Tibial artery (tissue), 4 donors: ENCODE results near the gene CGREF1.

Experiments
- DNase-seq, 2 donors: peaks; one replicate each; pipeline ENCODE4 v3.0.0-alpha.2; 2019
- H3K27ac ChIP-seq, 2 donors: fragments of 200-600 bp; sonication (generic) in 1 of 2; 1 replicate in 1 of 2; 2 replicates in 1 of 2; pipeline ENCODE4 v1.5.1; 2018 to 2019; ENCODE audit warnings: mild to moderate bottlenecking in 1 of 2
- H3K27me3 ChIP-seq, 2 donors: fragments of 200-600 bp; sonication (generic) in 1 of 2; one replicate each; pipeline versions ENCODE4 v1.5.1 to v1.6.0; 2016 to 2019
- H3K36me3 ChIP-seq, 3 donors: fragments of 200-600 bp; sonication (generic) in 2 of 3; one replicate each; pipeline ENCODE4 v1.5.1; 2016 to 2019; ENCODE audit warnings: mild to moderate bottlenecking in 2 of 3
- H3K4me1 ChIP-seq, 4 donors: fragments of 200-600 bp; sonication (generic) in 2 of 4; 1 replicate in 3 of 4; 2 replicates in 1 of 4; pipeline ENCODE4 v1.5.1; 2016 to 2019
- H3K4me3 ChIP-seq, 2 donors: fragments of 200-600 bp; sonication (generic) in 1 of 2; 1 replicate in 1 of 2; 2 replicates in 1 of 2; pipeline ENCODE4 v1.5.1; 2018 to 2019; ENCODE audit warnings: mild to moderate bottlenecking in 2 of 2
- H3K9me3 ChIP-seq, 3 donors: fragments of 200-600 bp; sonication (generic) in 1 of 3; one replicate each; pipeline ENCODE4 v1.5.1; 2016 to 2019
- intact Hi-C: fragments of 100-400 bp; cut with DNase I; formaldehyde crosslinking; loops from one replicate; pipeline ENCODE4 v1.15.0; 2023; ENCODE audit warnings: low total_unique reads
- TF ChIP-seq, protein P1 (sequence below), 2 experiments: fragments of 200-600 bp in 1 of 2; fragments of 450-650 bp in 1 of 2; IDR thresholded peaks; one replicate each; pipeline ENCODE4 v1.5.1; 2017 to 2019; ENCODE audit warnings: antibody characterized with exemption in 2 of 2, mild to moderate bottlenecking in 1 of 2, moderate library complexity in 1 of 2

Gene CGREF1

DNA sequence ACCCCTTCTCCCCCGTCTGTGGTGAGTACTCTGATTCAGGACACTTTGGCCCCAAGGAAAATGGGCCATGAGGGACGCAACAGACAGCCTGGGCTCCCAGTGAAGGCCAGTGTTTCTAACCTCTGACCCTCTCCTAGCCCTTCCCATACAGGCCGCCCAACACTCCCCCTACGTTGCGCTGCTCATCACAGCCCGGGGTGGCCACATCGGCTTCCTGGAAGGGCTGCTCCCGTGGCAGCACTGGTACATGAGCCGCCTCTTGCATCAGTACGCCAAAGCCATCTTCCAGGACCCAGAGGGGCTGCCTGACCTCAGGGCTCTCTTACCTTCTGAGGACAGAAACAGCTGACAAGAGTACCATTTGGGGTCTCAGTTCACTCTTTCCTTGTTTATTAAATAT lies 11.5 kb upstream of the CGREF1 start:
- H3K4me1 ChIP-seq, result peaks cover 0 to 21% (median 19%) of the 10 kb centered on the region in 4 donors
- no peak overlapping the region for H3K27ac ChIP-seq
- no peaks in the 10 kb centered on the region for H3K9me3 ChIP-seq
- intact Hi-C loops, result loop anchor here (10.0 kb wide), 1 partner anchor 84 kb away; the partner anchor contains the start of genes ATRAID, CAD and SLC5A6
- DNase-seq, result no peak
- H3K36me3 ChIP-seq, result peaks cover 13 to 35% (median 29%) of the 10 kb centered on the region in 3 donors
- no peaks in the 10 kb centered on the region for H3K27me3 ChIP-seq
- no peak overlapping the region for H3K4me3 ChIP-seq
- TF ChIP-seq, protein P1, sequence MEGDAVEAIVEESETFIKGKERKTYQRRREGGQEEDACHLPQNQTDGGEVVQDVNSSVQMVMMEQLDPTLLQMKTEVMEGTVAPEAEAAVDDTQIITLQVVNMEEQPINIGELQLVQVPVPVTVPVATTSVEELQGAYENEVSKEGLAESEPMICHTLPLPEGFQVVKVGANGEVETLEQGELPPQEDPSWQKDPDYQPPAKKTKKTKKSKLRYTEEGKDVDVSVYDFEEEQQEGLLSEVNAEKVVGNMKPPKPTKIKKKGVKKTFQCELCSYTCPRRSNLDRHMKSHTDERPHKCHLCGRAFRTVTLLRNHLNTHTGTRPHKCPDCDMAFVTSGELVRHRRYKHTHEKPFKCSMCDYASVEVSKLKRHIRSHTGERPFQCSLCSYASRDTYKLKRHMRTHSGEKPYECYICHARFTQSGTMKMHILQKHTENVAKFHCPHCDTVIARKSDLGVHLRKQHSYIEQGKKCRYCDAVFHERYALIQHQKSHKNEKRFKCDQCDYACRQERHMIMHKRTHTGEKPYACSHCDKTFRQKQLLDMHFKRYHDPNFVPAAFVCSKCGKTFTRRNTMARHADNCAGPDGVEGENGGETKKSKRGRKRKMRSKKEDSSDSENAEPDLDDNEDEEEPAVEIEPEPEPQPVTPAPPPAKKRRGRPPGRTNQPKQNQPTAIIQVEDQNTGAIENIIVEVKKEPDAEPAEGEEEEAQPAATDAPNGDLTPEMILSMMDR (IDR thresholded peaks at IDR 0.05), result no peak

DNA sequence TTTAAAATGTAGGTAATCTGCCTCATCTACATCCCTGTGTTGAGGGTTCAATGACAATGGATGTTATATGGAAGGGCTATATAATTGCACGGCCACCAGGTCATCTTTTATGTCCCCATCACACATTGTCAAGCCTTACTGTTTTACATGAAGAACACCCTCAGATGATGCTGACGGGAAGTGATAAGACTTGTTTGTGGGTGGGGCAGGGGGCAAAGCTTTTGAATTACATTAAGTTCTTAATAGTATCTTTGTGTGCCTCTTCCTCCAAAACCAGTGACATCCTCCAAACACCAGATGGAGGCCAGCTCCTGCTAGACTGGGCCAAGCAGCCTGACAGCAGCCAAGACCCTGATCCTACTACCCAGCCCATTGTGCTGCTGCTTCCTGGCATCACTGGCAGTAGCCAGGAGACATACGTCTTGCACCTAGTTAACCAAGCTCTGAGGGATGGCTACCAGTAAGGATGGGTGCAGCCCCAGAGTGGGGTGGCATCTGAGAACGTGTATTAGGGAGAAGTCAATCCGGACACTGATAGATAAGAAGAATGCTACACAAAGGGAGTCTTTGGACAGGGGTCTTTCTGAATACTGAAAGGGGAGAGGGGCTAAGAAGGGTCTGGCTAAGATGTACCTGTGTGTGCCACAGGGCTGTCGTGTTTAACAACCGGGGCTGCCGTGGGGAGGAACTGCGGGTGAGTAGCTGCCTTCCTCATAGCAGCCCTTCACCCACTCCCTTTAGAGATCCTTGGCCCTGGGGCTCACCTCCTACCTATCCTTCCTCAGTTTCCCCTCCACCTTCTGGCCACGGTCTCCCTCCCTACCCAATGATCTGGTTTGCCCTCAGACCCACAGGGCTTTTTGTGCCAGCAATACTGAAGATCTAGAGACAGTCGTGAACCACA lies 10.0 kb upstream of the CGREF1 start:
- H3K36me3 ChIP-seq, result peaks cover 13 to 35% (median 29%) of the 10 kb centered on the region in 3 donors
- no peak overlapping the region for H3K27ac ChIP-seq
- intact Hi-C loops, result no loop called here
- H3K27me3 ChIP-seq, result no peaks in the 10 kb centered on the region
- TF ChIP-seq, protein P1 (IDR thresholded peaks at IDR 0.05), result no peak
- peaks cover 0 to 24% (median 17%) of the 10 kb centered on the region in 4 donors for H3K4me1 ChIP-seq
- no peak overlapping the region for H3K4me3 ChIP-seq
- no peak for DNase-seq
- no peaks in the 10 kb centered on the region for H3K9me3 ChIP-seq

DNA sequence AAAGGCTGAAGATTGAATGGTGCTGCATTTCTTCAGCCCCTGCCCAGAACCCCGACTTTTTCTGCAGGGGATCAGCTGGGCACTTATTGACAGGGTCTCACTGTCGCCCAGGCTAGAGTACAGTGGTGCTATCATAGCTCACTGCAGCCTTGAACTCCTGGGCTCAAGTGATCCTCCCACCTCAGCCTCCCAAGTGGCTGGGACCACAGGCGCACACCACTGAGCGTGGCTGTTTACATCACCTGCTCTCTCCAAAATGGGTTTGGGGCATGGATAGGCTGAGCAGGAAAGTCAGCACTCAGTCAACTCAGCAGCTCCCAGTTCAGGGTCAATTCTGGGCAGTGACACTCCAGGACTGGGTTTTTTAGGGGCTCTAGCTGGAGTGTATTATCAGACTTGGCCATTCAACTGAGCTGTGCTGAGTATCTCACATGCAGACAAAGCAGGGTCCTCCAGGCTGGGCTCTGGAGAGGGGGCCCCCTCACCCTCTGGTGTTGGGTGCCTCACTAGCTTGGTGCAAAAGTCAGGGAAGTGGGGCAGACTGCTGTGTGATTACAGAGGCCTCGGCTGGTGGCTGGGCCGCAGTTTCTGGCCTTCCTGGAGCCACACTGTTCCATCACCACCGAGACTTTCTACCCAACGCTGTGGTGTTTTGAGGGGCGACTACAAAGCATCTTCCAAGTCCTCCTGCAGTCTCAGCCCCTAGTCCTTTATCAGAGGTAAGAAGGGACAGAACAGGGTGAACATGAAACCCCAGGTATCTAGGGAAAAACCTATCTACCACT lies 9.1 kb upstream of the CGREF1 start:
- Histone ChIP-seq H3K9me3 (no peaks in the 10 kb centered on the region), H3K4me3 (no peak overlapping the region), H3K27ac (no peak overlapping the region), H3K4me1 (peaks cover 0 to 20% (median 12%) of the 10 kb centered on the region in 4 donors), H3K36me3 (peaks cover 13 to 35% (median 29%) of the 10 kb centered on the region in 3 donors), H3K27me3 (no peaks in the 10 kb centered on the region)
- TF ChIP-seq, protein P1 (IDR thresholded peaks at IDR 0.05), result no peak
- intact Hi-C loops, result no loop called here
- DNase-seq, result no peak

DNA sequence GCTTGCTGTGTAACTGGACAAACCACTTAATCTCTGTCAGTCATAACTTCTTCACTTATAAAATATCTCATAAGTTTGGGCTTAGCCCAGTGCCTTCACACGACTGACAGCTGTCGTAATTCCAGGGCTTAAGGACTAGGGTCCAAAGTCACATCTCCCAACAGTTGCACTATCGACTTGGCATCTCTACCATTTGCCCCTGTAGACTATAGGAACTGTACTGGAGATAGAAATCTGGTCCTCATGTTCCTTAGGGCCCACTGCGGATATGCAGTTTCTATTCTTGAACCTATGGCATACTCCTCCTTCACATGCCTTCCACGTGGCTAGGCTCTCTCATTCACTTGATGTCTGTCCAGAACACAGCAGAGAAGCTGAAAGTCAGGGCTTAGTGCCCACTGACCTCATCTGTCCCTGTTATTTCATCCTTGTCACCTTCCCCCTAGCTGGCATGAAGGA lies 7.4 kb upstream of the CGREF1 start:
- TF ChIP-seq, protein P1 (IDR thresholded peaks at IDR 0.05), result no peak
- no peak overlapping the region for H3K27ac ChIP-seq
- no peaks in the 10 kb centered on the region for H3K9me3 ChIP-seq
- H3K36me3 ChIP-seq, result peaks cover 9 to 19% (median 15%) of the 10 kb centered on the region in 3 donors
- peaks cover 0 to 11% (median 4%) of the 10 kb centered on the region in 4 donors for H3K4me1 ChIP-seq
- no peaks in the 10 kb centered on the region for H3K27me3 ChIP-seq
- DNase-seq, result no peak
- H3K4me3 ChIP-seq, result no peak overlapping the region
- intact Hi-C loops, result no loop called here

DNA sequence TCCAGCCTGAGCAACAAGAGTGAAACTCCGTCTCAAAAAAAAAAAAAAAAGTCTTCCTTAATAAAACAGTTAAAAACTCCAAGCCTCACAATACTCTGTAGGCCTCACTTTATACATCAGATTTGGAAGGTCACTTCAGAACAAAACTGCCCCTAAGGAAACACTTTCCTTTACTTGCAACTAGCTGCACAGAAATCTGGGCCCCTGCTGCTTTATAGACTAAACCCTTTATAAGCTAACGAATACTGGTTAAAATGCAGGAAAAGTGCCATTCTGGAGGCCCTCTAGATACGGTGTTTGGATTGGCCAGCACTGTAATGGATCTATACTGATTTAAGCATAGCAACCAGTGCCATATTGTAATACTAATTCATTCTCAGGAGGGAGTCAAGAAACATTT lies 6.2 kb upstream of the CGREF1 start:
- no peaks in the 10 kb centered on the region for H3K9me3 ChIP-seq
- TF ChIP-seq, protein P1 (IDR thresholded peaks at IDR 0.05), result no peak
- no peak overlapping the region for H3K4me3 ChIP-seq
- peaks cover 0 to 8% (median 4%) of the 10 kb centered on the region in 3 donors for H3K36me3 ChIP-seq
- no peaks in the 10 kb centered on the region for H3K27me3 ChIP-seq
- no peak for DNase-seq
- H3K27ac ChIP-seq, result no peak overlapping the region
- intact Hi-C loops, result no loop called here
- H3K4me1 ChIP-seq, result peaks cover 0 to 11% (median 4%) of the 10 kb centered on the region in 4 donors
